ENCODE results near the gene EBLN2. TPM values are rescaled to one million over a fixed set of nuclear protein-coding genes. Genes with fewer than 3 reads are reported as not detected.

The EBLN2 gene
- total RNA-seq, 1 donor = 6.2 TPM

DNA sequence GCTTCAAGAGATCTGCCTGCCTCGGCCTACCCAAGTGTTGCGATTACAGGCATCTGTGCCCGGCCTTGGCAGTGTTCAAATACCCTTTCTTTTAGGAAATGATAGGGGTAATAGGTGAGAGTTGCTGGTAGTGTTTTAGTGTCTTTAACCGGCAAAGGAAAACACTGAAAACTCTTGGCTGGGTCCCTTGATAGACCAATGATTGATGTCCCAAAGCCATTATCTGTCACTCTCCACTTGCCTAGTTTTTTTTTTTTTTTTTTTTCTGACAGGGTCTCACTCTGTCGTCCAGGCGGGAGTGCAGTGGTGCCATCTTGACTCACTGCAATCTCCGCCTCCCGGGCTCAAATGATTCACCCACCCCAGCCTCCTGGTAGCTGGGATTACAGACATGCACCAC lies 19.7 kb downstream of the EBLN2 start:
- Histone ChIP-seq H4K20me1 (ENCODE audit: insufficient read depth, low read length) (no peaks in the 10 kb centered on the region), H2AFZ (ENCODE audit: low read length) (no peak overlapping the region)
- no peak for TF ChIP-seq CTCF (IDR thresholded peaks at IDR 0.05; ENCODE audit: extremely low read depth, low read depth, low read length)

GRCh38 chr3:73084170-73084569 lies 22.7 kb downstream of the EBLN2 start:
- H2AFZ ChIP-seq (ENCODE audit: low read length) = no peak overlapping the region

More for the DNA sequence above, 19.7 kb downstream of the EBLN2 start:
- no peaks in the 10 kb centered on the region for H3K36me3 ChIP-seq (ENCODE audit: insufficient read depth, low read length)
- no peaks in the 10 kb centered on the region for H3K9me3 ChIP-seq (ENCODE audit: low read depth, low read length)
- peaks cover 2% of the 10 kb centered on the region for H3K4me1 ChIP-seq (ENCODE audit: insufficient read depth, low read length)
- DNase-seq (ENCODE audit: insufficient read length, low spot score, missing footprints) = no peak
- no peak overlapping the region for H3K27ac ChIP-seq (ENCODE audit: low read depth, low read length)
- H3K4me3 ChIP-seq (ENCODE audit: insufficient read depth, low read length) = no peak overlapping the region
- H3K27me3 ChIP-seq (ENCODE audit: insufficient read depth, low read length) = no peaks in the 10 kb centered on the region
- H3K79me2 ChIP-seq (ENCODE audit: insufficient read depth, low read length) = no peaks in the 10 kb centered on the region
- H3K4me2 ChIP-seq (ENCODE audit: insufficient read depth, low read length) = no peak overlapping the region

GRCh38 chr3:73086071-73086494 lies 24.6 kb downstream of the EBLN2 start:
- DNase-seq (ENCODE audit: insufficient read length, low spot score, missing footprints) = peak; percentile 58
- H3K27me3 ChIP-seq (ENCODE audit: insufficient read depth, low read length) = no peaks in the 10 kb centered on the region
- H2AFZ ChIP-seq (ENCODE audit: low read length) = no peak overlapping the region
- peak overlapping the region; percentile 53 for H3K4me2 ChIP-seq (ENCODE audit: insufficient read depth, low read length)
- no peaks in the 10 kb centered on the region for H3K36me3 ChIP-seq (ENCODE audit: insufficient read depth, low read length)
- H3K4me1 ChIP-seq (ENCODE audit: insufficient read depth, low read length) = peaks cover 2% of the 10 kb centered on the region
- H4K20me1 ChIP-seq (ENCODE audit: insufficient read depth, low read length) = no peaks in the 10 kb centered on the region
- H3K4me3 ChIP-seq (ENCODE audit: insufficient read depth, low read length) = no peak overlapping the region
- H3K9me3 ChIP-seq (ENCODE audit: low read depth, low read length) = no peaks in the 10 kb centered on the region
- no peaks in the 10 kb centered on the region for H3K79me2 ChIP-seq (ENCODE audit: insufficient read depth, low read length)
- TF ChIP-seq CTCF (IDR thresholded peaks at IDR 0.05; ENCODE audit: extremely low read depth, low read depth, low read length) = peak; percentile 85
- H3K27ac ChIP-seq (ENCODE audit: low read depth, low read length) = no peak overlapping the region

More at GRCh38 chr3:73084170-73084569, 22.7 kb downstream of the EBLN2 start:
- H3K27ac ChIP-seq (ENCODE audit: low read depth, low read length) = no peak overlapping the region
- no peaks in the 10 kb centered on the region for H4K20me1 ChIP-seq (ENCODE audit: insufficient read depth, low read length)
- no peak overlapping the region for H3K4me2 ChIP-seq (ENCODE audit: insufficient read depth, low read length)
- H3K4me3 ChIP-seq (ENCODE audit: insufficient read depth, low read length) = no peak overlapping the region
- H3K9me3 ChIP-seq (ENCODE audit: low read depth, low read length) = no peaks in the 10 kb centered on the region
- H3K27me3 ChIP-seq (ENCODE audit: insufficient read depth, low read length) = no peaks in the 10 kb centered on the region
- no peaks in the 10 kb centered on the region for H3K79me2 ChIP-seq (ENCODE audit: insufficient read depth, low read length)
- no peaks in the 10 kb centered on the region for H3K36me3 ChIP-seq (ENCODE audit: insufficient read depth, low read length)
- DNase-seq (ENCODE audit: insufficient read length, low spot score, missing footprints) = no peak
- TF ChIP-seq CTCF (IDR thresholded peaks at IDR 0.05; ENCODE audit: extremely low read depth, low read depth, low read length) = no peak
- peaks cover 2% of the 10 kb centered on the region for H3K4me1 ChIP-seq (ENCODE audit: insufficient read depth, low read length)

- Histone ChIP-seq H3K27me3 (ENCODE audit: insufficient read depth, low read length) (peaks cover 3% of the 10 kb centered on the region), H2AFZ (ENCODE audit: low read length) (no peak overlapping the region), H3K9me3 (ENCODE audit: low read depth, low read length) (peaks cover 2% of the 10 kb centered on the region), H3K4me3 (ENCODE audit: insufficient read depth, low read length) (no peak overlapping the region), H3K4me1 (ENCODE audit: insufficient read depth, low read length) (peaks cover 3% of the 10 kb centered on the region), H3K4me2 (ENCODE audit: insufficient read depth, low read length) (no peak overlapping the region), H3K79me2 (ENCODE audit: insufficient read depth, low read length) (no peaks in the 10 kb centered on the region), H3K27ac (ENCODE audit: low read depth, low read length) (no peak overlapping the region), H3K36me3 (ENCODE audit: insufficient read depth, low read length) (no peaks in the 10 kb centered on the region), H4K20me1 (ENCODE audit: insufficient read depth, low read length) (no peaks in the 10 kb centered on the region)
- DNase-seq (ENCODE audit: insufficient read length, low spot score, missing footprints) = no peak
- TF ChIP-seq CTCF (IDR thresholded peaks at IDR 0.05; ENCODE audit: extremely low read depth, low read depth, low read length) = no peak
These were observed 32.7 kb downstream of the EBLN2 start for GRCh38 chr3:73094129-73094528.

Data from osteoblast (primary cell).